ENCODE results near the gene CYTH4. TPM values are rescaled to one million over a fixed set of nuclear protein-coding genes. Genes with fewer than 3 reads are reported as not detected.

Gene CYTH4
- polyA plus RNA-seq, 1 donor from 2014 or later: not detected

GRCh38 chr22:37277384-37277783 is 4.9 kb upstream of the CYTH4 start:
- Histone ChIP-seq H3K9me2 (ENCODE audit: insufficient read depth, low read length) (no peaks in the 10 kb centered on the region), H3K9me3 (ENCODE audit: low read length) (no peaks in the 10 kb centered on the region), H3K4me2 (ENCODE audit: low read length) (no peak overlapping the region), H3F3A (ENCODE audit: insufficient read depth, low read length, poor library complexity, severe bottlenecking) (no peaks in the 10 kb centered on the region), H4K20me1 (ENCODE audit: insufficient read depth) (no peaks in the 10 kb centered on the region), H3K27ac (ENCODE audit: low read length) (no peak overlapping the region), H2AFZ (ENCODE audit: low read depth, low read length) (no peak overlapping the region), H3K79me2 (replicated peaks; ENCODE audit: insufficient read depth, low read length) (no peaks in the 10 kb centered on the region), H3K27me3 (ENCODE audit: insufficient read depth, low read depth, low read length) (no peaks in the 10 kb centered on the region), H3K9ac (ENCODE audit: low read length) (no peak overlapping the region), H3K4me3 (ENCODE audit: low read length) (no peak overlapping the region), H3K36me3 (ENCODE audit: insufficient read depth, low read length) (no peaks in the 10 kb centered on the region)
- TF ChIP-seq MXI1 (conservative IDR thresholded peaks at IDR 0.05; ENCODE audit: poor library complexity, severe bottlenecking) (no peak), TAF1 (IDR thresholded peaks at IDR 0.05; ENCODE audit: low read depth) (no peak), RAD21 (conservative IDR thresholded peaks at IDR 0.05) (no peak), EZH2 (IDR thresholded peaks at IDR 0.05; ENCODE audit: borderline replicate concordance, insufficient read depth, low read length, poor library complexity, severe bottlenecking) (no peak), SMC3 (conservative IDR thresholded peaks at IDR 0.05; ENCODE audit: poor library complexity) (no peak), EP300 (conservative IDR thresholded peaks at IDR 0.05; ENCODE audit: poor library complexity, severe bottlenecking) (no peak), CTCF (IDR thresholded peaks at IDR 0.05; ENCODE audit: poor library complexity, severe bottlenecking) (no peak), POLR2AphosphoS5 (IDR thresholded peaks at IDR 0.05) (no peak), REST (IDR thresholded peaks at IDR 0.05; ENCODE audit: borderline replicate concordance) (no peak)

- Histone ChIP-seq H3K27ac (ENCODE audit: low read length) (no peak overlapping the region), H3K36me3 (ENCODE audit: insufficient read depth, low read length) (no peaks in the 10 kb centered on the region), H3K4me3 (ENCODE audit: low read length) (no peak overlapping the region), H3K79me2 (replicated peaks; ENCODE audit: insufficient read depth, low read length) (no peaks in the 10 kb centered on the region), H3F3A (ENCODE audit: insufficient read depth, low read length, poor library complexity, severe bottlenecking) (no peaks in the 10 kb centered on the region), H3K27me3 (ENCODE audit: insufficient read depth, low read depth, low read length) (no peaks in the 10 kb centered on the region), H3K4me2 (ENCODE audit: low read length) (no peak overlapping the region), H3K9me2 (ENCODE audit: insufficient read depth, low read length) (no peaks in the 10 kb centered on the region), H2AFZ (ENCODE audit: low read depth, low read length) (no peak overlapping the region), H3K9ac (ENCODE audit: low read length) (no peak overlapping the region), H4K20me1 (ENCODE audit: insufficient read depth) (no peaks in the 10 kb centered on the region), H3K9me3 (ENCODE audit: low read length) (no peaks in the 10 kb centered on the region)
- TF ChIP-seq EP300 (conservative IDR thresholded peaks at IDR 0.05; ENCODE audit: poor library complexity, severe bottlenecking): no peak
- no peak for TF ChIP-seq EZH2 (IDR thresholded peaks at IDR 0.05; ENCODE audit: borderline replicate concordance, insufficient read depth, low read length, poor library complexity, severe bottlenecking)
- TF ChIP-seq REST (IDR thresholded peaks at IDR 0.05; ENCODE audit: borderline replicate concordance): no peak
- no peak for TF ChIP-seq RAD21 (conservative IDR thresholded peaks at IDR 0.05)
- TF ChIP-seq SMC3 (conservative IDR thresholded peaks at IDR 0.05; ENCODE audit: poor library complexity): no peak
- TF ChIP-seq TAF1 (IDR thresholded peaks at IDR 0.05; ENCODE audit: low read depth): no peak
- no peak for TF ChIP-seq POLR2AphosphoS5 (IDR thresholded peaks at IDR 0.05)
- TF ChIP-seq CTCF (IDR thresholded peaks at IDR 0.05; ENCODE audit: poor library complexity, severe bottlenecking): no peak
- TF ChIP-seq MXI1 (conservative IDR thresholded peaks at IDR 0.05; ENCODE audit: poor library complexity, severe bottlenecking): no peak
Measured at GRCh38 chr22:37278261-37278660, 4.0 kb upstream of the CYTH4 start.

Data from neural cell (in vitro differentiated cells).